ENCODE data around the gene SMAD6. TPM values are rescaled to one million over a fixed set of nuclear protein-coding genes. Genes with fewer than 3 reads are reported as not detected.

Gene SMAD6
- total and polyA plus RNA-seq, 12 donors, result 1.9 to 31.9 (median 7.4) TPM

DNA sequence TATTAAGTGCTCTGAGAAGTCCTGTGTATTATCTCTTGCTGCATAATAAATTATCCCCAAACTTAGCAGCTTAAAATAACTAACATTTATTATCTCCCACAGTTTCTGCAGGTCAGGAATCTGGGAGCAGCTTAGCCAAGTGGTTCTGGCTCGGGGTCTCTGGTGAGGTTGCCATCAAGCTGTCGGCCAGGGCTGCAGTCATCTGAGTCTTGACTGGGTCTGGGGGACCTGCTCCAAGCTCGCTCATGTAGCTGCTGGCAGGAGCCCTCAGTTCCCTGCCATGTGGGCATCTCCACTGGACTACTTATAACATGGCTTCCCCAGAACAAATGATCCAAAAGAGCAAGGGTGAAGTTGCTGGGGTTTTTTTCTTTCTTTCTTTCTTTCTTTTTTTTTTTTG, 80.7 kb downstream of the SMAD6 start:
- intact Hi-C loops (cut with DNase I), result no loop called here
- H3K27ac ChIP-seq, result no peak overlapping the region
- WGBS, 4 donors, result 64 to 84% (median 71%) methylated on average over 2 to 3 of the region's 3 CpGs
- DNase-seq, result peak in 1 of 7 donors; percentile 8
- no peaks in the 10 kb centered on the region for H3K36me3 ChIP-seq (replicated peaks in 1 of 2)
- no peaks in the 10 kb centered on the region for H3K27me3 ChIP-seq
- H3K9me3 ChIP-seq (replicated peaks in 1 of 3), result no peaks in the 10 kb centered on the region
- TF ChIP-seq, protein P1, sequence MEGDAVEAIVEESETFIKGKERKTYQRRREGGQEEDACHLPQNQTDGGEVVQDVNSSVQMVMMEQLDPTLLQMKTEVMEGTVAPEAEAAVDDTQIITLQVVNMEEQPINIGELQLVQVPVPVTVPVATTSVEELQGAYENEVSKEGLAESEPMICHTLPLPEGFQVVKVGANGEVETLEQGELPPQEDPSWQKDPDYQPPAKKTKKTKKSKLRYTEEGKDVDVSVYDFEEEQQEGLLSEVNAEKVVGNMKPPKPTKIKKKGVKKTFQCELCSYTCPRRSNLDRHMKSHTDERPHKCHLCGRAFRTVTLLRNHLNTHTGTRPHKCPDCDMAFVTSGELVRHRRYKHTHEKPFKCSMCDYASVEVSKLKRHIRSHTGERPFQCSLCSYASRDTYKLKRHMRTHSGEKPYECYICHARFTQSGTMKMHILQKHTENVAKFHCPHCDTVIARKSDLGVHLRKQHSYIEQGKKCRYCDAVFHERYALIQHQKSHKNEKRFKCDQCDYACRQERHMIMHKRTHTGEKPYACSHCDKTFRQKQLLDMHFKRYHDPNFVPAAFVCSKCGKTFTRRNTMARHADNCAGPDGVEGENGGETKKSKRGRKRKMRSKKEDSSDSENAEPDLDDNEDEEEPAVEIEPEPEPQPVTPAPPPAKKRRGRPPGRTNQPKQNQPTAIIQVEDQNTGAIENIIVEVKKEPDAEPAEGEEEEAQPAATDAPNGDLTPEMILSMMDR (IDR thresholded peaks at IDR 0.05), result no peak
- no peak for TF ChIP-seq POLR2A (IDR thresholded peaks at IDR 0.05)
- H3K4me3 ChIP-seq, result no peak overlapping the region
- H3K4me1 ChIP-seq (replicated peaks in 1 of 2), result no peaks in the 10 kb centered on the region

DNA sequence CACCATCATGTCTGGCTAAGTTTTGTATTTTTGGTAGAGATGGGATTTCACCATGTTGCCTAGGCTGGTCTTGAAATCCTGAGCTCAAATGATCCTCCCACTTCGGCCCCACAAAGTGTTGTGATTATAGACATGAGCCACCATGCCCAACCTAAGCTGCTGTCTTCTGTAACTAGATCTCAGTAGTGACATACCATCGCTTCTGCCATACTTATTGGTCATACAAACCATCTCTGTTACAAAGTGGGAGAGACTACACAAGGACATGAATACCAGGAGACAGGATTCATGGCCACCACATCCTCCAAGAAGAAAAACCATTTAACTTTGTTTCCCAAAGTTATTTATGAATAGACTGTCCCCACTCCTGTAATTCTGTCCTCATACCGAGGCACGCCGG, 81.3 kb downstream of the SMAD6 start:
- peak in 1 of 7 donors; percentile 9 for DNase-seq
- H3K27me3 ChIP-seq, result no peaks in the 10 kb centered on the region
- no peak for TF ChIP-seq POLR2A (IDR thresholded peaks at IDR 0.05)
- TF ChIP-seq, protein P1 (IDR thresholded peaks at IDR 0.05), result no peak
- H3K4me3 ChIP-seq, result no peak overlapping the region
- 92 to 95% (median 93%) methylated on average over 5 of the region's 5 CpGs for WGBS, 4 donors
- intact Hi-C loops (cut with DNase I), result no loop called here
- no peaks in the 10 kb centered on the region for H3K4me1 ChIP-seq (replicated peaks in 1 of 2)
- no peaks in the 10 kb centered on the region for H3K36me3 ChIP-seq (replicated peaks in 1 of 2)
- no peaks in the 10 kb centered on the region for H3K9me3 ChIP-seq (replicated peaks in 1 of 3)
- no peak overlapping the region for H3K27ac ChIP-seq

DNA sequence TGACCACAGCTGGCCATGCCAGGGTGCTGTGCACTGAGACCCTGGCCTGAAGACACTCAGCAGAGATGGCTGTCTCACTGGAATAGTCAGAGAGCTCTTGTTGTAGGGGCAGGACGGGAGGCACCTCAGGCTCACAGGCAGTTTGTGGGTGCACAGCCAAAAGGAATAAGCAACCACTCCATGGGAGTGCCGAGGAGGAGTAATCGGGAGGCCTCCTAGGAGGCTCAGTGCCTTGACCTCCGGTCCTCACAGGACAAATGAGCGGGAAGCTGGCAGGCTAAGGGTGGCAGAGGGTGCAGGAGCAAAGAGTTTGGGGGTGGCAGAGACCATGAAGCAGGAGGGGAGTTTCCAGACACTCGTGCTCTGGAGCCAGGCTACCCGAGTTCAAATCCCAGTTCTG, 81.7 kb downstream of the SMAD6 start:
- Histone ChIP-seq H3K36me3 (replicated peaks in 1 of 2) (no peaks in the 10 kb centered on the region), H3K27ac (no peak overlapping the region), H3K4me3 (no peak overlapping the region), H3K27me3 (no peaks in the 10 kb centered on the region), H3K4me1 (replicated peaks in 1 of 2) (no peaks in the 10 kb centered on the region), H3K9me3 (replicated peaks in 1 of 3) (no peaks in the 10 kb centered on the region)
- TF ChIP-seq POLR2A (IDR thresholded peaks at IDR 0.05), result no peak
- TF ChIP-seq, protein P1 (IDR thresholded peaks at IDR 0.05), result no peak
- intact Hi-C loops (cut with DNase I), result no loop called here
- WGBS, 4 donors, result 88 to 96% (median 92%) methylated on average over 7 of the region's 7 CpGs
- peak in 1 of 7 donors; percentile 3 for DNase-seq

DNA sequence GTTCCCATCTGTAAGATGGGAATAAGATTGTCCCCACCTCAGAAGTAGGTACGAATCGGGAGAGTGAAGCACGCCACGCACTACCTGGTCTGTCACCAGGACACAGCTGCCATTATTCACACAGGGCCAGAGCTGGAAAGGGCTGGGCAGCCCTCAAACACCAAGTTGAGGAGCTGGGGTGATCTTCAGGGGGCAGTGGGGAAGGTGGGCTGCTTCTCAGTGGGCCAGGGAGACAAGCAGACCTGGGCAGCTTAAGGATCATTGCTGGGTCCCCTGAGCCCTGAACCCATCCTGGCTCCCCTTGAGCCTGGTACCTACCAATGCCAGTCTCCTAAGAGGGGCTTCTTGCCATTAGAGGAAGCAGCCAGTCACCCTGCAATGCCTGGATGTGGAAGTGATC, 82.1 kb downstream of the SMAD6 start:
- no peak overlapping the region for H3K4me3 ChIP-seq
- WGBS, 4 donors, result 93 to 100% (median 95%) methylated on average over 4 of the region's 4 CpGs
- no peaks in the 10 kb centered on the region for H3K36me3 ChIP-seq (replicated peaks in 1 of 2)
- DNase-seq, result peak in 1 of 7 donors; percentile 6
- H3K4me1 ChIP-seq (replicated peaks in 1 of 2), result no peaks in the 10 kb centered on the region
- no peak for TF ChIP-seq POLR2A (IDR thresholded peaks at IDR 0.05)
- TF ChIP-seq, protein P1 (IDR thresholded peaks at IDR 0.05), result no peak
- intact Hi-C loops (cut with DNase I), result no loop called here
- no peaks in the 10 kb centered on the region for H3K9me3 ChIP-seq (replicated peaks in 1 of 3)
- no peaks in the 10 kb centered on the region for H3K27me3 ChIP-seq
- no peak overlapping the region for H3K27ac ChIP-seq
